ENCODE data around the gene SUGCT. TPM values are rescaled to one million over a fixed set of nuclear protein-coding genes. Genes with fewer than 3 reads are reported as not detected.

The SUGCT gene
- total RNA-seq, 2 donors from 2014 or later, result 0.74 to 1.3 TPM

- Mint-ChIP-seq H3K36me3 (no peaks in the 10 kb centered on the region), H3K9me3 (peaks cover 4% of the 10 kb centered on the region), H3K27ac (no peak overlapping the region), H3K4me1 (ENCODE audit: low read depth in 2 of 2) (no peaks in the 10 kb centered on the region), H3K4me3 (no peak overlapping the region), H3K27me3 (peaks cover 4 to 5% of the 10 kb centered on the region in 2 donors)
- DNase-seq (ENCODE audit: low spot score), result no peak
- no peak for ATAC-seq
These were observed 141.3 kb downstream of the SUGCT start for GRCh38 chr7:40276061-40276460.

GRCh38 chr7:40279991-40280390 lies 145.2 kb downstream of the SUGCT start:
- Mint-ChIP-seq H3K36me3 (no peaks in the 10 kb centered on the region), H3K4me1 (ENCODE audit: low read depth in 2 of 2) (no peaks in the 10 kb centered on the region), H3K27ac (no peak overlapping the region), H3K4me3 (no peak overlapping the region), H3K9me3 (no peaks in the 10 kb centered on the region), H3K27me3 (peaks cover 0 to 5% of the 10 kb centered on the region in 2 donors)
- no peak for DNase-seq (ENCODE audit: low spot score)
- ATAC-seq, result no peak

GRCh38 chr7:40282858-40283257 lies 148.1 kb downstream of the SUGCT start:
- ATAC-seq, result no peak

GRCh38 chr7:40283391-40283790 lies 148.6 kb downstream of the SUGCT start:
- Mint-ChIP-seq H3K36me3 (no peaks in the 10 kb centered on the region), H3K9me3 (no peaks in the 10 kb centered on the region), H3K27ac (no peak overlapping the region), H3K4me3 (no peak overlapping the region), H3K4me1 (ENCODE audit: low read depth in 2 of 2) (no peaks in the 10 kb centered on the region), H3K27me3 (peaks cover 0 to 5% of the 10 kb centered on the region in 2 donors)
- no peak for DNase-seq (ENCODE audit: low spot score)
- ATAC-seq, result no peak

More at GRCh38 chr7:40282858-40283257, 148.1 kb downstream of the SUGCT start:
- Mint-ChIP-seq H3K9me3 (no peaks in the 10 kb centered on the region), H3K4me3 (no peak overlapping the region), H3K27ac (no peak overlapping the region), H3K4me1 (ENCODE audit: low read depth in 2 of 2) (no peaks in the 10 kb centered on the region), H3K36me3 (no peaks in the 10 kb centered on the region), H3K27me3 (peaks cover 0 to 5% of the 10 kb centered on the region in 2 donors)
- DNase-seq (ENCODE audit: low spot score), result no peak

- Mint-ChIP-seq H3K27ac (no peak overlapping the region), H3K27me3 (no peaks in the 10 kb centered on the region), H3K4me3 (no peak overlapping the region), H3K36me3 (no peaks in the 10 kb centered on the region), H3K9me3 (no peaks in the 10 kb centered on the region), H3K4me1 (ENCODE audit: low read depth in 2 of 2) (no peaks in the 10 kb centered on the region)
- ATAC-seq (no peak), DNase-seq (ENCODE audit: low spot score) (no peak)
These were observed 154.0 kb downstream of the SUGCT start for GRCh38 chr7:40288827-40289226.

GRCh38 chr7:40297741-40298311 lies 163.0 kb downstream of the SUGCT start:
- Mint-ChIP-seq H3K9me3 (no peaks in the 10 kb centered on the region), H3K4me1 (ENCODE audit: low read depth in 2 of 2) (no peaks in the 10 kb centered on the region), H3K27ac (no peak overlapping the region), H3K36me3 (no peaks in the 10 kb centered on the region), H3K4me3 (no peak overlapping the region), H3K27me3 (peaks cover 0 to 7% of the 10 kb centered on the region in 2 donors)
- DNase-seq (ENCODE audit: low spot score) (no peak), ATAC-seq (no peak)

- no peak overlapping the region for H3K27ac Mint-ChIP-seq
- H3K4me1 Mint-ChIP-seq (ENCODE audit: low read depth in 2 of 2), result no peaks in the 10 kb centered on the region
- no peaks in the 10 kb centered on the region for H3K9me3 Mint-ChIP-seq
- no peaks in the 10 kb centered on the region for H3K36me3 Mint-ChIP-seq
- no peak for DNase-seq (ENCODE audit: low spot score)
- H3K4me3 Mint-ChIP-seq, result no peak overlapping the region
- ATAC-seq, result no peak
- peaks cover 0 to 7% of the 10 kb centered on the region in 2 donors for H3K27me3 Mint-ChIP-seq
These were observed 163.6 kb downstream of the SUGCT start for GRCh38 chr7:40298421-40298820.

- H3K36me3 Mint-ChIP-seq, result no peaks in the 10 kb centered on the region
- no peaks in the 10 kb centered on the region for H3K4me1 Mint-ChIP-seq (ENCODE audit: low read depth in 2 of 2)
- H3K27ac Mint-ChIP-seq, result no peak overlapping the region
- no peak overlapping the region for H3K4me3 Mint-ChIP-seq
- DNase-seq (ENCODE audit: low spot score), result no peak
- H3K9me3 Mint-ChIP-seq, result no peaks in the 10 kb centered on the region
- no peak for ATAC-seq
- H3K27me3 Mint-ChIP-seq, result peaks cover 0 to 7% of the 10 kb centered on the region in 2 donors
These were observed 164.3 kb downstream of the SUGCT start for GRCh38 chr7:40299097-40299496.

- H3K4me3 Mint-ChIP-seq, result no peak overlapping the region
- ATAC-seq, result no peak
- peaks cover 0 to 7% of the 10 kb centered on the region in 2 donors for H3K27me3 Mint-ChIP-seq
- H3K36me3 Mint-ChIP-seq, result no peaks in the 10 kb centered on the region
- no peaks in the 10 kb centered on the region for H3K9me3 Mint-ChIP-seq
- no peaks in the 10 kb centered on the region for H3K4me1 Mint-ChIP-seq (ENCODE audit: low read depth in 2 of 2)
- DNase-seq (ENCODE audit: low spot score), result no peak
- no peak overlapping the region for H3K27ac Mint-ChIP-seq
These were observed 165.4 kb downstream of the SUGCT start for GRCh38 chr7:40300146-40300670.

- Mint-ChIP-seq H3K27me3 (peaks cover 0 to 7% of the 10 kb centered on the region in 2 donors), H3K4me3 (no peak overlapping the region), H3K4me1 (ENCODE audit: low read depth in 2 of 2) (no peaks in the 10 kb centered on the region), H3K9me3 (no peaks in the 10 kb centered on the region), H3K36me3 (no peaks in the 10 kb centered on the region), H3K27ac (no peak overlapping the region)
- ATAC-seq, result no peak
- DNase-seq (ENCODE audit: low spot score), result no peak
These were observed 166.8 kb downstream of the SUGCT start for GRCh38 chr7:40301486-40302068.

GRCh38 chr7:40303996-40304395 lies 169.2 kb downstream of the SUGCT start:
- ATAC-seq (no peak), DNase-seq (ENCODE audit: low spot score) (no peak)
- Mint-ChIP-seq H3K27ac (no peak overlapping the region), H3K4me1 (ENCODE audit: low read depth in 2 of 2) (no peaks in the 10 kb centered on the region), H3K4me3 (no peak overlapping the region), H3K9me3 (no peaks in the 10 kb centered on the region), H3K27me3 (peaks cover 0 to 7% of the 10 kb centered on the region in 2 donors), H3K36me3 (no peaks in the 10 kb centered on the region)

- Mint-ChIP-seq H3K9me3 (no peaks in the 10 kb centered on the region), H3K4me3 (no peak overlapping the region)
- ATAC-seq, result no peak
These were observed 170.4 kb downstream of the SUGCT start for GRCh38 chr7:40305229-40305628.

GRCh38 chr7:40306025-40306424 lies 171.2 kb downstream of the SUGCT start:
- DNase-seq (ENCODE audit: low spot score) (no peak), ATAC-seq (no peak)
- Mint-ChIP-seq H3K4me1 (ENCODE audit: low read depth in 2 of 2) (peaks cover 0 to under 1% of the 10 kb centered on the region in 2 donors), H3K4me3 (no peak overlapping the region), H3K27me3 (peaks cover 0 to 11% of the 10 kb centered on the region in 2 donors), H3K27ac (no peak overlapping the region), H3K9me3 (no peaks in the 10 kb centered on the region), H3K36me3 (no peaks in the 10 kb centered on the region)

More at GRCh38 chr7:40305229-40305628, 170.4 kb downstream of the SUGCT start:
- H3K4me1 Mint-ChIP-seq (ENCODE audit: low read depth in 2 of 2), result no peaks in the 10 kb centered on the region
- H3K27ac Mint-ChIP-seq, result no peak overlapping the region
- H3K36me3 Mint-ChIP-seq, result no peaks in the 10 kb centered on the region
- no peak for DNase-seq (ENCODE audit: low spot score)
- H3K27me3 Mint-ChIP-seq, result peaks cover 0 to 7% of the 10 kb centered on the region in 2 donors

- no peak for DNase-seq (ENCODE audit: low spot score)
- peaks cover 0 to 16% of the 10 kb centered on the region in 2 donors for H3K27me3 Mint-ChIP-seq
- H3K9me3 Mint-ChIP-seq, result no peaks in the 10 kb centered on the region
- H3K36me3 Mint-ChIP-seq, result no peaks in the 10 kb centered on the region
- ATAC-seq, result no peak
- H3K4me3 Mint-ChIP-seq, result no peak overlapping the region
- H3K4me1 Mint-ChIP-seq (ENCODE audit: low read depth in 2 of 2), result peaks cover 0 to 6% of the 10 kb centered on the region in 2 donors
- H3K27ac Mint-ChIP-seq, result no peak overlapping the region
These were observed 171.8 kb downstream of the SUGCT start for GRCh38 chr7:40306596-40306995.

All from natural killer cell treated with Interleukin-12 subunit alpha and Interleukin-12 subunit beta and Interleukin-15 and Interleukin-18, amount 100 ng/mL, for 72 hours (primary cell).